ENCODE results near the gene CADM1. TPM values are rescaled to one million over a fixed set of nuclear protein-coding genes. Genes with fewer than 3 reads are reported as not detected.

The CADM1 gene
- total RNA-seq, 1 experiment from 2014 or later: 534 TPM

GRCh38 chr11:115326526-115326925 is 177.7 kb downstream of the CADM1 start:
- Histone ChIP-seq H3K36me3 (ENCODE audit: control insufficient read depth, insufficient read depth, low read length) (no peaks in the 10 kb centered on the region), H3K4me3 (ENCODE audit: low read depth, low read length) (no peak overlapping the region), H3K9me3 (no peaks in the 10 kb centered on the region), H3K4me1 (peaks cover 1% of the 10 kb centered on the region; the same call in 1 of the 2 replicates), H3K27me3 (replicated peaks; ENCODE audit: control insufficient read depth, insufficient read depth, low read length) (no peaks in the 10 kb centered on the region)
- DNase-seq: no peak
- intact Hi-C loops (cut with micrococcal nuclease; ENCODE audit: unreplicated experiment): loop anchor here (10.0 kb wide), 1 partner anchor 658 kb away; no protein-coding TSS in a partner anchor
- BruUV-seq (replicated peaks): no TSS peak
- Mint-ChIP-seq H3K4me3 (ENCODE audit: unreplicated experiment) (no peak overlapping the region), H3K36me3 (ENCODE audit: insufficient read depth, unreplicated experiment) (peaks cover 34% of the 10 kb centered on the region), H3K4me1 (ENCODE audit: low read depth, unreplicated experiment) (peaks cover 20% of the 10 kb centered on the region), H3K27me3 (ENCODE audit: insufficient read depth, unreplicated experiment) (no peaks in the 10 kb centered on the region), H3K27ac (ENCODE audit: unreplicated experiment) (no peak overlapping the region), H3K9me3 (ENCODE audit: unreplicated experiment) (no peaks in the 10 kb centered on the region)
- POLR2A ChIA-PET: no interaction called here
- no peak for TF ChIP-seq CTCF (IDR thresholded peaks at IDR 0.05; ENCODE audit: insufficient read depth in 1 of 2, low read depth in 1 of 2, low read length in 1 of 2, severe bottlenecking in 1 of 2, unreplicated experiment in 1 of 2)
- CTCF ChIA-PET: interaction anchor here (0.6 kb wide), 1 partner anchor 176 kb away, joined by 3 read pairs; no protein-coding TSS in a partner anchor

GRCh38 chr11:115325523-115325922 is 178.7 kb downstream of the CADM1 start:
- Mint-ChIP-seq H3K27ac (ENCODE audit: unreplicated experiment) (peak overlapping the region; percentile 18), H3K9me3 (ENCODE audit: unreplicated experiment) (no peaks in the 10 kb centered on the region), H3K4me3 (ENCODE audit: unreplicated experiment) (no peak overlapping the region), H3K4me1 (ENCODE audit: low read depth, unreplicated experiment) (peaks cover 23% of the 10 kb centered on the region), H3K27me3 (ENCODE audit: insufficient read depth, unreplicated experiment) (no peaks in the 10 kb centered on the region), H3K36me3 (ENCODE audit: insufficient read depth, unreplicated experiment) (peaks cover 37% of the 10 kb centered on the region)
- Histone ChIP-seq H3K9me3 (no peaks in the 10 kb centered on the region), H3K4me1 (peaks cover 4% of the 10 kb centered on the region; the same call in 1 of the 2 replicates), H3K36me3 (ENCODE audit: control insufficient read depth, insufficient read depth, low read length) (no peaks in the 10 kb centered on the region), H3K4me3 (ENCODE audit: low read depth, low read length) (no peak overlapping the region), H3K27me3 (replicated peaks; ENCODE audit: control insufficient read depth, insufficient read depth, low read length) (no peaks in the 10 kb centered on the region)
- BruUV-seq (replicated peaks): no TSS peak
- ChIA-PET POLR2A (no interaction called here), CTCF (interaction anchor here (1.6 to 2.1 kb wide), 3 partner anchors 45 to 223 kb away, joined by 4 to 8 read pairs (median 7); no protein-coding TSS in a partner anchor)
- TF ChIP-seq CTCF (IDR thresholded peaks at IDR 0.05; ENCODE audit: insufficient read depth in 1 of 2, low read depth in 1 of 2, low read length in 1 of 2, severe bottlenecking in 1 of 2, unreplicated experiment in 1 of 2): no peak
- DNase-seq: no peak
- intact Hi-C loops (cut with micrococcal nuclease; ENCODE audit: unreplicated experiment): loop anchor here (2.0 to 10.0 kb wide), 4 partner anchors 179 to 951 kb away; partner anchors contain the start of gene CADM1

GRCh38 chr11:115324581-115325432 is 179.4 kb downstream of the CADM1 start:
- peak; percentile 59 to 73 for DNase-seq
- ChIA-PET CTCF (interaction anchor here (0.7 to 2.1 kb wide), 9 partner anchors 10 to 354 kb away, joined by 3 to 8 read pairs (median 5); partner anchors contain the start of gene CADM1), POLR2A (no interaction called here)
- Histone ChIP-seq H3K9me3 (no peaks in the 10 kb centered on the region), H3K27me3 (replicated peaks; ENCODE audit: control insufficient read depth, insufficient read depth, low read length) (no peaks in the 10 kb centered on the region), H3K4me3 (ENCODE audit: low read depth, low read length) (no peak overlapping the region), H3K4me1 (peaks cover 4% of the 10 kb centered on the region; the same call in 1 of the 2 replicates), H3K36me3 (ENCODE audit: control insufficient read depth, insufficient read depth, low read length) (no peaks in the 10 kb centered on the region)
- Mint-ChIP-seq H3K9me3 (ENCODE audit: unreplicated experiment) (no peaks in the 10 kb centered on the region), H3K4me1 (ENCODE audit: low read depth, unreplicated experiment) (peaks cover 23% of the 10 kb centered on the region), H3K27me3 (ENCODE audit: insufficient read depth, unreplicated experiment) (no peaks in the 10 kb centered on the region), H3K36me3 (ENCODE audit: insufficient read depth, unreplicated experiment) (peaks cover 34% of the 10 kb centered on the region), H3K27ac (ENCODE audit: unreplicated experiment) (peak overlapping the region; percentile 18), H3K4me3 (ENCODE audit: unreplicated experiment) (no peak overlapping the region)
- BruUV-seq (replicated peaks): no TSS peak
- peak; percentile 94 to 97 for TF ChIP-seq CTCF (IDR thresholded peaks at IDR 0.05; ENCODE audit: insufficient read depth in 1 of 2, low read depth in 1 of 2, low read length in 1 of 2, severe bottlenecking in 1 of 2, unreplicated experiment in 1 of 2)
- intact Hi-C loops (cut with micrococcal nuclease; ENCODE audit: unreplicated experiment): loop anchor here (1.0 to 10.0 kb wide), 8 partner anchors 108 to 952 kb away; partner anchors contain the start of gene CADM1

All from Caco-2 (cell line).